ENCODE measurements around the gene CD68.

Gene CD68

DNA sequence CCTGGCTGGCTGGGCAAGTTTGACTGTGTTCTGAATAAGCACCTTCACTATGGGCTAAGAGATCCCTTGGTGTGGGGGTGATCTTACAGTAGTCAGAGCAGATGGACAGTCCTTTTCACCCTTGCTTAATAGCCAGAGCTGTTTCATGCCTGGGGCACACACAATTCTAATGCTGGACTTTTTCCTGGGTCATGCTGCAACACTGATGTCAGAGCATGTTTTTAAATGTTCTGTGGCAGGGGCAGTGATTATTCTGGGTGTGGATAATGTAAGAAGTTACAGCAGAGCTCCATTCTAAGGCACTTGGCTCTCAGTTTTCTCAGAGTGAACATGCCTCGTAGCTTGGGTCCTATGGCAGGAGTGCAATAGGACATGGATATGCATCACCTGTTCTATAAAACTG, 4.0 kb upstream of the CD68 start:
- TF ChIP-seq, protein P1, sequence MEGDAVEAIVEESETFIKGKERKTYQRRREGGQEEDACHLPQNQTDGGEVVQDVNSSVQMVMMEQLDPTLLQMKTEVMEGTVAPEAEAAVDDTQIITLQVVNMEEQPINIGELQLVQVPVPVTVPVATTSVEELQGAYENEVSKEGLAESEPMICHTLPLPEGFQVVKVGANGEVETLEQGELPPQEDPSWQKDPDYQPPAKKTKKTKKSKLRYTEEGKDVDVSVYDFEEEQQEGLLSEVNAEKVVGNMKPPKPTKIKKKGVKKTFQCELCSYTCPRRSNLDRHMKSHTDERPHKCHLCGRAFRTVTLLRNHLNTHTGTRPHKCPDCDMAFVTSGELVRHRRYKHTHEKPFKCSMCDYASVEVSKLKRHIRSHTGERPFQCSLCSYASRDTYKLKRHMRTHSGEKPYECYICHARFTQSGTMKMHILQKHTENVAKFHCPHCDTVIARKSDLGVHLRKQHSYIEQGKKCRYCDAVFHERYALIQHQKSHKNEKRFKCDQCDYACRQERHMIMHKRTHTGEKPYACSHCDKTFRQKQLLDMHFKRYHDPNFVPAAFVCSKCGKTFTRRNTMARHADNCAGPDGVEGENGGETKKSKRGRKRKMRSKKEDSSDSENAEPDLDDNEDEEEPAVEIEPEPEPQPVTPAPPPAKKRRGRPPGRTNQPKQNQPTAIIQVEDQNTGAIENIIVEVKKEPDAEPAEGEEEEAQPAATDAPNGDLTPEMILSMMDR (IDR thresholded peaks at IDR 0.05; ENCODE audit: low read depth, low read length, missing control alignments), result no peak
- DNase-seq (ENCODE audit: extremely low read depth, low read depth), result no peak
- peak overlapping the region; percentile 98 for H3K4me3 ChIP-seq (replicated peaks; ENCODE audit: low read depth, low read length)

DNA sequence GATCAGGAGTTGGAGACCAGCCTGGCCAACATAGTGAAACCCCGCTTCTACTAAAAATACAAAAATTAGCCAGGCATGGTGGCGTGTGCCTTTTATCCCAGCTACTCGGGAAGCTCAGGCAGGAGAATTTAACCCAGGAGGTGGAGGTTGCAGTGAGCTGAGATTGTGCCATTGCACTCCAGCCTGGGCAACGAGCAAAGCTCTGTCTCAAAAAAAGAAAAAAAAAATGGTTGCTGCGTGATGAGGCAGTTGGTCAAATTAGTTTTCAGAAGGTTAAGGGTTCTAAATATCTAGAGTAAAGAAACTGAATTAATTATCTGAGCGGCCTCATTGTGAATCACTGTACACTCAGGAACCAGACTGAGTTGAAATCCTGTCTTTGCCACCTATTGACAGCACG, 3.5 kb upstream of the CD68 start:
- DNase-seq (ENCODE audit: extremely low read depth, low read depth), result no peak
- TF ChIP-seq, protein P1 (IDR thresholded peaks at IDR 0.05; ENCODE audit: low read depth, low read length, missing control alignments), result no peak
- H3K4me3 ChIP-seq (replicated peaks; ENCODE audit: low read depth, low read length), result peak overlapping the region; percentile 98

DNA sequence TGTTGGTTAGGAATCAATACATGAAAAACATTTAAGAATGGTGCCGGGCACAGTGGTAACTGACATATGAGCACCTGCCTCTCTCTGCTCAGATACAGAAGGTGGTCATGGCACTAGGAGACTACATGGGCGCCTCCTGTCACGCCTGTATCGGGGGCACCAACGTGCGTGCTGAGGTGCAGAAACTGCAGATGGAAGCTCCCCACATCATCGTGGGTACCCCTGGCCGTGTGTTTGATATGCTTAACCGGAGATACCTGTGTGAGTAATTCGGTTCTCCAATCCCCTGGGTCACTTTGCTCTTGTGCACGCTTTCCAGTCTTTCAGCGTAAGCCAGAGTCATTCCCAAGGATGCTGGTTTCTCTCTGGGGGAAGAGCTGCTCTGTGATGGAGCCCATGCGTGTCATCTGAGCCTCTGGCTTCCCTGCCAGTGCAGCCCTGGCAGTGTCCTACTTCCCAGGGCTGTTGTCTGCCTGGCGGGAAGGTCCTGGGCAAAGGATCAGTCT, 3.0 kb upstream of the CD68 start:
- H3K4me3 ChIP-seq (replicated peaks; ENCODE audit: low read depth, low read length), result peak overlapping the region; percentile 98; the same call in 1 of the 2 replicates
- TF ChIP-seq, protein P1 (IDR thresholded peaks at IDR 0.05; ENCODE audit: low read depth, low read length, missing control alignments), result no peak
- no peak for DNase-seq (ENCODE audit: extremely low read depth, low read depth)

DNA sequence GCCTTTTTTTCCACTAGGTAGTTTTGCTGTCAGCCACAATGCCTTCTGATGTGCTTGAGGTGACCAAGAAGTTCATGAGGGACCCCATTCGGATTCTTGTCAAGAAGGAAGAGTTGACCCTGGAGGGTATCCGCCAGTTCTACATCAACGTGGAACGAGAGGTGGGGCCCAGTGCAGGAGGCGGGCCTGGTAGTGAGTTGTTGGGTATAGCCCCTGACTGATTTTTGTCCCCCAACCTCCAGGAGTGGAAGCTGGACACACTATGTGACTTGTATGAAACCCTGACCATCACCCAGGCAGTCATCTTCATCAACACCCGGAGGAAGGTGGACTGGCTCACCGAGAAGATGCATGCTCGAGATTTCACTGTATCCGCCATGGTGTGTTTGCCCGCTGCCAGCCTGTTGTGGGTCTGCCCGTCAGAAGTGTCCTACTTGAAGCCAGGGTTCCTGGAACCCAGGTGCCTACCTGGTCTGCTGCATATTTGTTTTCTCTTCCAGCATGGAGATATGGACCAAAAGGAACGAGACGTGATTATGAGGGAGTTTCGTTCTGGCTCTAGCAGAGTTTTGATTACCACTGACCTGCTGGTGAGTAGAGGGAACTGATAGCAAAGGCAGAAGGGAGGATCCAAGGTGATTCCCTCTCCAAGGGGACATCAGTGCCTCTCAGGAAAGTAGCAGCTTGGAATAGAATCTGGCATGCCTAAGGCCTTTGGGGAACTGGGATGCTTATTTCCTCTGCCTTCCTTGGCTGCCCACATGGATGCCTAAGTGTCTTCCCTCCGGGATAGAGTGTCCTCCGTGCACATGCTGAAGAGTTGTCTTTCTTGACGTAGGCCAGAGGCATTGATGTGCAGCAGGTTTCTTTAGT, 1.9 kb upstream of the CD68 start:
- TF ChIP-seq, protein P1 (IDR thresholded peaks at IDR 0.05; ENCODE audit: low read depth, low read length, missing control alignments), result no peak
- H3K4me3 ChIP-seq (replicated peaks; ENCODE audit: low read depth, low read length), result no peak overlapping the region
- DNase-seq (ENCODE audit: extremely low read depth, low read depth), result no peak

DNA sequence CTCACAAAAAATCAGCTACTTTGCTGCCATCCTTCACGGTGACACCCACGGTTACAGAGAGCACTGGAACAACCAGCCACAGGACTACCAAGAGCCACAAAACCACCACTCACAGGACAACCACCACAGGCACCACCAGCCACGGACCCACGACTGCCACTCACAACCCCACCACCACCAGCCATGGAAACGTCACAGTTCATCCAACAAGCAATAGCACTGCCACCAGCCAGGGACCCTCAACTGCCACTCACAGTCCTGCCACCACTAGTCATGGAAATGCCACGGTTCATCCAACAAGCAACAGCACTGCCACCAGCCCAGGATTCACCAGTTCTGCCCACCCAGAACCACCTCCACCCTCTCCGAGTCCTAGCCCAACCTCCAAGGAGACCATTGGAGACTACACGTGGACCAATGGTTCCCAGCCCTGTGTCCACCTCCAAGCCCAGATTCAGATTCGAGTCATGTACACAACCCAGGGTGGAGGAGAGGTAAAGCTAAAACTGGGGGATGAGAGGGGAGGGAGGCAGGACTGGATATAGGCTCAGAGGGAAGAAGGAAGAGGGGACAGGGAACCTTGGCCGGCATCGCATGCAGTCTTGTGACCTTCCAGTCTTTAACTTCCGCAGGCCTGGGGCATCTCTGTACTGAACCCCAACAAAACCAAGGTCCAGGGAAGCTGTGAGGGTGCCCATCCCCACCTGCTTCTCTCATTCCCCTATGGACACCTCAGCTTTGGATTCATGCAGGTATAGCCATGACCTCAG, 581 bp downstream of the CD68 start:
- TF ChIP-seq, protein P1 (IDR thresholded peaks at IDR 0.05; ENCODE audit: low read depth, low read length, missing control alignments), result no peak
- no peak for DNase-seq (ENCODE audit: extremely low read depth, low read depth)
- no peak overlapping the region for H3K4me3 ChIP-seq (replicated peaks; ENCODE audit: low read depth, low read length)

DNA sequence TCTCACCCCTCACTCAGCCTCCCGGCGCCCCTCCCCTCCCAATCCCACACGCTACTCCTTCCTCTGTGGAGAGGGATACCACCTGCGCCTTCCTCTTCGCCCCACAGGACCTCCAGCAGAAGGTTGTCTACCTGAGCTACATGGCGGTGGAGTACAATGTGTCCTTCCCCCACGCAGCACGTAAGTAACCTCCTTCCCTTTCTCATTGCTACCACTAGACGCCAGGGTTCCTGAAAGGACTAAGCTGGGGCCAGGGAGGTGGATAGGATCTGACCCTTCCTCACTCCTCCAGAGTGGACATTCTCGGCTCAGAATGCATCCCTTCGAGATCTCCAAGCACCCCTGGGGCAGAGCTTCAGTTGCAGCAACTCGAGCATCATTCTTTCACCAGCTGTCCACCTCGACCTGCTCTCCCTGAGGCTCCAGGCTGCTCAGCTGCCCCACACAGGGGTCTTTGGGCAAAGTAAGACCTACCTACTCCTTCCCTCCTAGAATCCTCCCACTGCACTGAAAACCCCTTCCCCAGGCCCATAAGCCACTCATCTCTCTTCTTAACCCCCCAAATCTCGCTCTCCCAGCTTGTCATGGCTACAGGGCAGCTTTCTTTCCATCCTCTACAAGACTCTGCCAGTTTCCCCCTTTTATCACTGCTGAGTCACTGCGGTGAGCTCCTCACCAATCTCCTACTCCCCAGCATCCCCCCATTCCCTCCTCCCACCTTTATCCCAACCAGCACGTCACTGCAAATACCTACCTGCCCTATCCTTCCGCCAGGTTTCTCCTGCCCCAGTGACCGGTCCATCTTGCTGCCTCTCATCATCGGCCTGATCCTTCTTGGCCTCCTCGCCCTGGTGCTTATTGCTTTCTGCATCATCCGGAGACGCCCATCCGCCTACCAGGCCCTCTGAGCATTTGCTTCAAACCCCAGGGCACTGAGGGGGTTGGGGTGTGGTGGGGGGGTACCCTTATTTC, 1.5 kb downstream of the CD68 start:
- DNase-seq (ENCODE audit: extremely low read depth, low read depth), result no peak
- TF ChIP-seq, protein P1 (IDR thresholded peaks at IDR 0.05; ENCODE audit: low read depth, low read length, missing control alignments), result no peak
- H3K4me3 ChIP-seq (replicated peaks; ENCODE audit: low read depth, low read length), result no peak overlapping the region
